Hematopoietic multipotent progenitor cell treated with erythropoietin and hydrocortisone succinate and interleukin-3 and kit ligand, for 17 days (in vitro differentiated cells): ENCODE data around the gene ZG16B.

ENCODE experiments used
- DNase-seq: peaks from one replicate; pipeline ENCODE4 v3.0.0-alpha.2; 2015; ENCODE audit warnings: low spot score

The ZG16B gene

GRCh38 chr16:2845116-2845515 is 15.0 kb downstream of the ZG16B start:
- DNase-seq, result no peak

- no peak for DNase-seq
Measured at GRCh38 chr16:2846511-2847310, 16.6 kb downstream of the ZG16B start.

GRCh38 chr16:2848933-2849725 is 19.0 kb downstream of the ZG16B start:
- no peak for DNase-seq

DNA sequence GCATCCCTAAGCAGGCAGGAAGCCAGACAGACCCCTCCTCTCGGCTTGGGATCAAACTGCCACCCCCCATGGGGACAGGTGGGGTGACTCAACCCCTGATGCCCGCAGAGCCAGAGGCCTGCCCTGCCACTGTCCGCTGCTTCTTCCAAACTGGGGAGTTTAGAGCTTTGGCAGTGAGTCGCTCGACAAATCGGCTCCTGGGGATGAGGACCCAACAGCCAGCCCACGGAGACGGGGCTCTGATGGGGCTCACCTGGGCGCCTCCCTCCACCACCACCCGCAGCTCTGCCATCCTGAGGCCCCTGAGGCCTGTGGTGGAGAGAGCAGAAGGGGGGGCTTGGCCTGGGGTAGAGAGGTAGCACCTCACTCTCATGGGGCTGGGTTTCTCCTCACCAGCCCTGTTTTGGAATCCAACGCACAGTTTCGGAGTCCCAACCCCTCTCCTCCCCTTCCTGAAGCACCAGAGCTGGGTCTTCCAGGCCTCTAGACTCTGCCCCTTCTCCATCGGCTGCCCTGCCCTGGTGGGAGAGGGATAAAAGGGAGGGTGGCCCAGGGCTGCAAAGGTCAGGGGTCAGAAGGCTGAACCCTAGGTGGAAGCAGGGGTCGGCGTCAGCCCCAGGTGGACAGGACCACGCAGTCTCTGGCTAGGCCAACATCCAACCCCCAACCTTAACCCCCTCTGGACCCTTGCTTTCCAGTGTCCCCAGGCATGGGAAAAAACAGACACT is 22.1 kb downstream of the ZG16B start:
- DNase-seq, result no peak

DNA sequence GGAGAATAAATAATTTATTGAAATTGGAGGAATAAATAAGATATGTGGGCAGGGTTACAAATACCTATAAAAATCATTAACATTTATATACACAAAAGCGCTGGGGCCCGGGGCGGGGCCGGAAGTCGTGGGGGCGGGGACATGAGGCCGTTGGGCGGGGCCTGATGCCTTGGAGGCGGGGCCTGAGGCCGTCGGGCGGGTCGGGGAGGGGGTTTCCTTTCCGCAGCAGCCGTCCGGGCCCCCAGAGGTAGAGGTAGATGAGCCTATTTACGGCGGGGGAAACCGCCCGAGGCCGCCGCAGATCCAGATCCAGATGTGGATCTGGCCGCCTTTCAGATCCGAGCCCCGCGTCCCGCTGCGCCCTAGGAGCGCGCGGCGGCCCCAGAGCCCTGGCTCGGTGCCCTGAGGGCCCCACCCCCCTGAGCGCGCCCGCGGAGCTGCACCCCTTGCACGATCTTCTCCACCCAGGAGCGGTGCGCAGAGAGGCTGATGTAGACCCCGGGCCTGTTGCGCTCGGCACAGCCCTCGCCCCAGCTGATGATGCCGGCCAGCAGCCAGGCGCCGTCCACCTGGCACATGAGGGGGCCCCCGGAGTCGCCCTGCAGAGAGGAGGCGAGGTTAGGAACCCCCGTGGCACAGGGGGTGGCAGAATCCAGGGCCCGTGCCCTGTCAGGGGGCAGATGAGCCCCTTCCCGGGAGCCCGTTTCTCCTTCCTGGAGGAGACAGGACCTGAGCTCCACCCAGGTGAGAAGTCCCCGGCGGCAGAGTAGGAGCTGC is 22.8 kb downstream of the ZG16B start:
- DNase-seq, result no peak

DNA sequence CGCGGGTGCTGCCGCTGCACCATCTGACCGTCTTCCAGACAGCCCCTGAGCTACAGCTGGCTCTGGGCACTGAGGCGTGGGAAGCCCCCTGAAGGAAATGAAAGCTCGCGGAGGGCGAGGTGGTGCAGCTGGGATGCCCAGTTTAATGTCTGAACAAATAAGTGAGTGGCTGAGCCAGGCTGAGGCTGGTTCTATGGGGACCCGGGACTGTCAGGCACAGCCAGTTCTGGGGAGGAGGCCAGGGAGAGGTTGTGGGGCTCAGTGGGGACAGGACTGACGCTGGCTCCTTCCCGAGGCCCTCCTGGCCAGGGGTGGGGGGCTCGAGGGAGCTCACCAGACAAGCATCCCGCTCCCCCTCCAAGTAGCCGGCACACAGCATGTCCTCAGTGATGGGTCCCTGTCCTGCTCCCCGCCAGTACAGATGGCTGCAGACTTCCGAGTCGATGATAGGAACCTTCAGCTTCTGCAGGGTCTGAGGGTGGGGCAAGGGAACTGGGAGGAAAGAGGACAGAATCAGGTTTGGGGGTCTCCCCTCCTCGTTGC is 23.5 kb downstream of the ZG16B start:
- no peak for DNase-seq

- peak; percentile 34 for DNase-seq
Measured at GRCh38 chr16:2854700-2855309, 24.7 kb downstream of the ZG16B start.

- no peak for DNase-seq
Measured at GRCh38 chr16:2855536-2855935, 25.4 kb downstream of the ZG16B start.

DNA sequence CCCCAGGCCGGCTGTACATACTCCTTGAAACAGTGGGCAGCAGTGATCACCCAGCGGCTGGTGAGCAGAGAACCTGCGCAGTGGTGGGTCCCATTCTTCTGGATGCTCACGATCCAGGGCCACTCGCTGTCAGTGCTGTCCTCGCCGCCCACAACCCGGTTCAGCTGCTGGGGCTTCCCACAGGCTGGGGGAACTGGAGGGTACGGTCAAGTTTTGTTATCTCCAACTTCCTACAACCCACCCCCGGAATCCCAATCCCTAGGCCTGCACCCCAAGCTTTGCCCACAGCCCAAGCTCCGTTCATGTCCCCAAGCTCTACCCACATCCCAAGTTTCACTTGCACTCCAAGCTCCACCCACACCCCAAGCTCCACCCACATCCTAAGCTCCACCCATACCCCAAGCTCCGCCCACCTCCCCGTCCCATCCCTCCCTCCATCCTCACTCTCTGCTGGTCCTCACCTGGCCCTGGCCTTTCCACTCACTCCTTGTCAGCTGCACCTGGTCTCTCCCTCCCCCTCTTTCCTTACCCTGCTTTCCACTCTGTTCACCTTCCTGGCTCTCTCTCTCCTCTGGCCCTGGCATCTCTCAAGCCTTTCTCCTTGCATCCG is 26.1 kb downstream of the ZG16B start:
- DNase-seq, result no peak

- no peak for DNase-seq
Measured at GRCh38 chr16:2856686-2857450, 26.8 kb downstream of the ZG16B start.

DNA sequence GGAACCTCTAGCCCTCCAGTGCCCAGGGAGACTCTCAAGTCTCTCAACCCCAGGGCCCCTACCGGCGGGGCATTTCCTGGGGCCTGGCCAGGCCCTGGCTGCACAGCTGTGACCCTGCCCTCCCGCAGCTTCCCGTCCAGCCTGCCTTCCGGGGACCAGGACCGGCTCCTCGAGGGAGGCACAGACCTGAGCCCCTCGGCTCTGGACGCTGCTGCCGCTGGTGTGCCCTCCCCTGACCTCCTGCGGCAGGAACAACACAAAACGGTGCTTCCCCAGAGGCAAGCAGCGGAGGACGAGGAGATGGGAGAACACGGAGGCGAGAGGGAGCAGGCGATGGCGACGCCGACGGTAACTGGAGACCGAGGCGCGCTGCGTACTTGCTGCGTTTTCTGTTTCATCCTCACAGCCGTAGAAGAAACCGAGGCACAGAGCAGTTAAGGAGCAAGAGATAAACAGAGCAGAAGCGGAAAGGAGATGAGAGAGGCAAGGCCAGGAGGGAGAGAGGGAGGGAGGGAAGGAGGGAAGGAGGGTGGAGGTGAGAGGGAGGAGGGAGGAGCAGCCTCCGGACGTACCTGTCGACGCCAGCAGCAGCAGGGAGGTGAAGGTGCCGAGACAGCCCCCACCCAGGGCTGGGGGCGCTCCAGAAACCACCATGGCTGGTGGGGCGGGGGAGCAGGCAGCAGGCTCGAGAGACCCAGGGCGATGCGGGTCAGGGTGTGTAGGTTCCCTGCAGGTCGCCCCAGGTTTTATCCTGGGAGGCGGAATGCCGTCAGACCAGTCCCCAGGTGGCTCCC is 27.5 kb downstream of the ZG16B start, which contains the start of gene PRSS22:
PRSS22 (minus strand) TSS at position 720 of the 794 bp plus-strand sequence; CDS start at position 654, 66 bp downstream.
- no peak for DNase-seq

- DNase-seq, result no peak
Measured at GRCh38 chr16:2858245-2859025, 28.3 kb downstream of the ZG16B start.

- DNase-seq, result no peak
Measured at GRCh38 chr16:2859686-2860265, 29.7 kb downstream of the ZG16B start.

- no peak for DNase-seq
Measured at GRCh38 chr16:2860826-2861567, 30.9 kb downstream of the ZG16B start.

DNA sequence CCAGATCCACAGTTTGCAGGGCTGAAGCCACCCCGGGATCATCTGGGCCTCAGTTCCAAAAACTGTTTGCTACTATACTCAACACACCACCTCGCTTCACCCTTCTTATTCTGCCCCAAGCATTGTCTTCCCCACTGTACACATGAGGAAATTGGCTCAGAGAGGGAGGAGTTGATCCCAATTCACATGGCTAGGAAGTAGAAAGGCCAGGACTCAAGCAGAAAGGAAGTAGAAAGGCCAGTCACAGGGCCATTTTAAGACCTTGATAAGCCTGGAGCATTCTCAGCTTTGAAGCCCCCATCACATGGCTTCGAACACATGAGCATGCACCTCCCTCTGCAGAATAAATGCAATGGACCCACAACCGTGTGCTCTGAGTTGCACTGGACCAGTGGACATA is 35.5 kb downstream of the ZG16B start:
- no peak for DNase-seq

GRCh38 chr16:2866431-2866830 is 36.3 kb downstream of the ZG16B start:
- no peak for DNase-seq

- no peak for DNase-seq
Measured at GRCh38 chr16:2867661-2867986, 37.5 kb downstream of the ZG16B start.
